ENCODE data around the gene SHLD2. TPM values are rescaled to one million over a fixed set of nuclear protein-coding genes. Genes with fewer than 3 reads are reported as not detected.
"Not testable (repeated sequence)": the region's sequence is repeated elsewhere in the genome, so short reads cannot be mapped to it uniquely, and the experiment has no call there.

Gene SHLD2
- total RNA-seq, 2 experiments from 2014 or later, result 34.3 to 37.3 TPM

DNA sequence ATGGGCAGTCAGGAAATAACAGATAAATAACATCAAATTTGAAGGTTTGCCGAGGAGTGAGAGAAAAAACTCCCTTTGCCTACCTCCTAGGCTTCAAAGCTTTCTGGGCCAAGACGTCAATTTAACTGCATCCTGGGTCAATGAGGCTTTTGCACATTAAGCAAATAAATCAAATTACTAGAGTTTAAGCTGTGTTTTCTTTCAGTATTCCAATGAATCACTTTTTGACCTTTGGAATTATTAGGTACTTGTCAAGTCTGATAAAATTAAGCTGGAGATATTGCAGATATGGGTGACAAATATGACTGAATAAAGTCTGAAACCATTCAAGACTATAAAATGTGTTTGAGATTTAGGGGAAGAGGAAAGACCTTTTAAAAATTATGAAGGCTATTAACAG is 22.6 kb upstream of the SHLD2 start:
- POLR2A ChIA-PET, result no interaction called here
- no peak for DNase-seq (ENCODE audit: low spot score)
- intact Hi-C loops (cut with micrococcal nuclease; ENCODE audit: unreplicated experiment), result no loop called here

DNA sequence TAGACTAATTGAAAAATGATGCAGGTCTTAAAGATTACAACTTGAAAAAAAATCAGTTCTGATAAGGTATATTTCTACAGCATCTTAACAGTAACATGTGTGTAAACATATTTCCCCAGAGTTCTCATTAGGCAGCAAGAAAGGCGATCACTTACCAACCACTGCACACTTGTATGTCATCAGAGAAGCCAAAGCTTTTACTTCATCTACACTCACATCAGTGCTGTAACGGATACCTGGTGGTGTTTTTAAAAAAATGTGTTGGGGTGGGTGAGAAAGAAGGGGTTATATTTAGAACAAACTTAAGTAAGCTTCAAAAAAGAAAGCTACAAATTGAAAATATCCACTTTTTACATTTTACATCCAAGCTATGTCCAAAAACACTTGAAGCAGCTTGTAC is 18.6 kb upstream of the SHLD2 start:
- H3K4me1 ChIP-seq (ENCODE audit: insufficient read depth, low read length, poor library complexity, severe bottlenecking); H2AFZ ChIP-seq (ENCODE audit: low read length); BruUV-seq (replicated peaks); H3K4me3 ChIP-seq (ENCODE audit: low read depth, low read length, poor library complexity, severe bottlenecking); H3K9me2 ChIP-seq (ENCODE audit: insufficient read depth, low read length); H3K79me2 ChIP-seq (ENCODE audit: insufficient read depth, low read depth, low read length); intact Hi-C loops (cut with micrococcal nuclease; ENCODE audit: unreplicated experiment); CTCF ChIA-PET (ENCODE audit: unreplicated experiment); H3K27ac ChIP-seq (ENCODE audit: low read depth, low read length, poor library complexity, severe bottlenecking); H4K20me1 ChIP-seq (ENCODE audit: insufficient read depth, low read length); H3K9me3 ChIP-seq (ENCODE audit: low read length); H3K4me2 ChIP-seq (ENCODE audit: low read length); DNase-seq (ENCODE audit: low spot score): not testable (repeated sequence)
- H3K36me3 ChIP-seq (ENCODE audit: insufficient read depth, low read length), result peaks cover 67% of the 10 kb centered on the region
- POLR2A ChIA-PET, result interaction anchor here (0.7 to 3.0 kb wide), 2 partner anchors 11 to 13 kb away, joined by 3 to 12 read pairs; no protein-coding TSS in a partner anchor

More for the DNA sequence above, 22.6 kb upstream of the SHLD2 start:
- BruUV-seq (replicated peaks), result no TSS peak
- Histone ChIP-seq H3K4me1 (ENCODE audit: insufficient read depth, low read length, poor library complexity, severe bottlenecking) (no peaks in the 10 kb centered on the region), H3K36me3 (ENCODE audit: insufficient read depth, low read length) (peaks cover 68% of the 10 kb centered on the region), H3K4me3 (ENCODE audit: low read depth, low read length, poor library complexity, severe bottlenecking) (no peak overlapping the region), H3K4me2 (ENCODE audit: low read length) (no peak overlapping the region), H2AFZ (ENCODE audit: low read length) (no peak overlapping the region), H3K9me2 (ENCODE audit: insufficient read depth, low read length) (no peaks in the 10 kb centered on the region), H4K20me1 (ENCODE audit: insufficient read depth, low read length) (no peaks in the 10 kb centered on the region), H3K9me3 (ENCODE audit: low read length) (no peaks in the 10 kb centered on the region), H3K79me2 (ENCODE audit: insufficient read depth, low read depth, low read length) (peaks cover 2% of the 10 kb centered on the region; the same call in 1 of the 2 replicates), H3K27ac (ENCODE audit: low read depth, low read length, poor library complexity, severe bottlenecking) (no peak overlapping the region)
- no peak for TF ChIP-seq EZH2phosphoT487 (IDR thresholded peaks at IDR 0.05; ENCODE audit: borderline replicate concordance, low read depth, low read length)
- TF ChIP-seq, protein P1, sequence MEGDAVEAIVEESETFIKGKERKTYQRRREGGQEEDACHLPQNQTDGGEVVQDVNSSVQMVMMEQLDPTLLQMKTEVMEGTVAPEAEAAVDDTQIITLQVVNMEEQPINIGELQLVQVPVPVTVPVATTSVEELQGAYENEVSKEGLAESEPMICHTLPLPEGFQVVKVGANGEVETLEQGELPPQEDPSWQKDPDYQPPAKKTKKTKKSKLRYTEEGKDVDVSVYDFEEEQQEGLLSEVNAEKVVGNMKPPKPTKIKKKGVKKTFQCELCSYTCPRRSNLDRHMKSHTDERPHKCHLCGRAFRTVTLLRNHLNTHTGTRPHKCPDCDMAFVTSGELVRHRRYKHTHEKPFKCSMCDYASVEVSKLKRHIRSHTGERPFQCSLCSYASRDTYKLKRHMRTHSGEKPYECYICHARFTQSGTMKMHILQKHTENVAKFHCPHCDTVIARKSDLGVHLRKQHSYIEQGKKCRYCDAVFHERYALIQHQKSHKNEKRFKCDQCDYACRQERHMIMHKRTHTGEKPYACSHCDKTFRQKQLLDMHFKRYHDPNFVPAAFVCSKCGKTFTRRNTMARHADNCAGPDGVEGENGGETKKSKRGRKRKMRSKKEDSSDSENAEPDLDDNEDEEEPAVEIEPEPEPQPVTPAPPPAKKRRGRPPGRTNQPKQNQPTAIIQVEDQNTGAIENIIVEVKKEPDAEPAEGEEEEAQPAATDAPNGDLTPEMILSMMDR (conservative IDR thresholded peaks at IDR 0.05; ENCODE audit: low read length), result no peak
- CTCF ChIA-PET (ENCODE audit: unreplicated experiment), result no interaction called here

DNA sequence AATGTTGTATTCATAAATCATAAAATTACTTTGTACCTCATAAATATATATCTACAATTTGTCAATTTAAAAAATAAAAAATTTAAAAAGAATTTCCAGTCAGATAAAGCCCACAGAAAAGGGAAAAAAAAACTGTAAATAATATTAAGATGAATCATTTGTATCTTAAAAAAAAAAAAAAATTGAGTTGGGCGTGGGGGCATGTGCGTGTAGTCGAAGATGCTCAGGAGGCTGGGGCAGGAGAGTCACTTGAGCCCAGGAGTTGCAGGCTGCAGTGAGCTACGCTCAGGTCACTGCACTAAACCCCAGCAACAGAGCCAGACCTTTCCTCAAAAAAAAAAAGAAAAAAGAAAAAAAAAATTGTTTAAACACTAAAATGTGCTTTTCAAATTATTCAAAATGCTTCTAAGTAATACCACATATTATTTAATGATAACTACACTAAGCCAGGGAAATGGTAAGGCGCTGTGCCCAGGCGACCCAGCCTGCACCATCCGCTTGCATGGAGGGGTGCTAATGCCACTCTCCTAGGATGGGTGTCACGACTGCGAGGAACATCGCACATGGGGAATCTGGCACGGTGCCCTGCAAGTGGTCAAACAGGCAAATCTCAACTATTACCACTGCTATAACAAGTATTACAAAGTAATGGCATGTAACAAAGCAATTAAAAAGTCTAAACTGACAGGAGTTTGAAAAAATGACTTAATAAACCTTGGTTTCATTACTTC is 15.7 kb upstream of the SHLD2 start:
- H2AFZ ChIP-seq (ENCODE audit: low read length), result no peak overlapping the region
- intact Hi-C loops (cut with micrococcal nuclease; ENCODE audit: unreplicated experiment), result no loop called here
- peaks cover 3% of the 10 kb centered on the region; the same call in 1 of the 2 replicates for H3K9me3 ChIP-seq (ENCODE audit: low read length)
- H3K4me2 ChIP-seq (ENCODE audit: low read length), result no peak overlapping the region
- DNase-seq (ENCODE audit: low spot score), result no peak
- no TSS peak for BruUV-seq (replicated peaks)
- no peaks in the 10 kb centered on the region for H4K20me1 ChIP-seq (ENCODE audit: insufficient read depth, low read length)
- no peaks in the 10 kb centered on the region for H3K9me2 ChIP-seq (ENCODE audit: insufficient read depth, low read length)
- no peak overlapping the region for H3K4me3 ChIP-seq (ENCODE audit: low read depth, low read length, poor library complexity, severe bottlenecking)
- no peaks in the 10 kb centered on the region for H3K4me1 ChIP-seq (ENCODE audit: insufficient read depth, low read length, poor library complexity, severe bottlenecking)
- H3K27ac ChIP-seq (ENCODE audit: low read depth, low read length, poor library complexity, severe bottlenecking), result no peak overlapping the region
- TF ChIP-seq, protein P1 (conservative IDR thresholded peaks at IDR 0.05; ENCODE audit: low read length), result no peak
- no peak for TF ChIP-seq EZH2phosphoT487 (IDR thresholded peaks at IDR 0.05; ENCODE audit: borderline replicate concordance, low read depth, low read length)
- CTCF ChIA-PET (ENCODE audit: unreplicated experiment), result no interaction called here
- POLR2A ChIA-PET, result interaction anchor here (0.7 kb wide), 1 partner anchor 11 kb away, joined by 5 read pairs; no protein-coding TSS in a partner anchor
- peaks cover 13% of the 10 kb centered on the region; the same call in 1 of the 2 replicates for H3K79me2 ChIP-seq (ENCODE audit: insufficient read depth, low read depth, low read length)
- peaks cover 55% of the 10 kb centered on the region for H3K36me3 ChIP-seq (ENCODE audit: insufficient read depth, low read length)

DNA sequence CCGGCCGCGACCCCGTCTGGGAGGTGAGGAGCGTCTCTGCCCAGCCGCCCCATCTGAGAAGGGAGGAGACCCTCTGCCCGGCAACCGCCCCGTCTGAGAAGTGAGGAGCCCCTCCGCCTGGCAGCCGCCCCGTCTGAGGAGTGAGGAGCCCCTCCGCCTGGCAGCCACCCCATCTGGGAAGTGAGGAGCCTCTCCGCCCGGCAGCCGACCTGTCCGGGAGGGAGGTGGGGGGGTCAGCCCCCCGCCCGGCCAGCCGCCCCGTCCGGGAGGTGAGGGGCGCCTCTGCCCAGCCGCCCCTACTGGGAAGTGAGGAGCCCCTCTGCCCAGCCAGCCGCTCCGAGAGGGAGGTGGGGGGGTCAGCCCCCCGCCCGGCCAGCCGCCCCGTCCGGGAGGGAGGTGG is 14.4 kb upstream of the SHLD2 start:
- H2AFZ ChIP-seq (ENCODE audit: low read length); H3K9me2 ChIP-seq (ENCODE audit: insufficient read depth, low read length); H4K20me1 ChIP-seq (ENCODE audit: insufficient read depth, low read length); intact Hi-C loops (cut with micrococcal nuclease; ENCODE audit: unreplicated experiment); DNase-seq (ENCODE audit: low spot score); H3K27ac ChIP-seq (ENCODE audit: low read depth, low read length, poor library complexity, severe bottlenecking); CTCF ChIA-PET (ENCODE audit: unreplicated experiment); H3K4me1 ChIP-seq (ENCODE audit: insufficient read depth, low read length, poor library complexity, severe bottlenecking); H3K4me3 ChIP-seq (ENCODE audit: low read depth, low read length, poor library complexity, severe bottlenecking); POLR2A ChIA-PET; H3K4me2 ChIP-seq (ENCODE audit: low read length); H3K9me3 ChIP-seq (ENCODE audit: low read length); BruUV-seq (replicated peaks): not testable (repeated sequence)
- Histone ChIP-seq H3K79me2 (ENCODE audit: insufficient read depth, low read depth, low read length) (peaks cover 26% of the 10 kb centered on the region; the same call in 1 of the 2 replicates), H3K36me3 (ENCODE audit: insufficient read depth, low read length) (peaks cover 55% of the 10 kb centered on the region)

DNA sequence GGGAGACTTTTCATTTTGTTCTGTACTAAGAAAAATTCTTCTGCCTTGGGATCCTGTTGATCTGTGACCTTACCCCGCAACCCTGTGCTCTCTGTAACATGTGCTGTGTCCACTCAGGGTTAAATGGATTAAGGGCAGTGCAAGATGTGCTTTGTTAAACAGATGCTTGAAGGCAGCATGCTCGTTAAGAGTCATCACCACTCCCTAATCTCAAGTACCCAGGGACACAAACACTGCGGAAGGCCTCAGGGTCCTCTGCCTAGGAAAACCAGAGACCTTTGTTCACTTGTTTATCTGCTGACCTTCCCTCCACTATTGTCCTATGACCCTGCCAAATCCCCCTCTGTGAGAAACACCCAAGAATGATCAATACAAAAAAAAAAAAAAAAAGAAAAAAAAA is 13.4 kb upstream of the SHLD2 start:
- POLR2A ChIA-PET, result interaction anchor here (0.7 kb wide), 1 partner anchor 11 kb away, joined by 3 read pairs; no protein-coding TSS in a partner anchor

More for the DNA sequence above, 13.4 kb upstream of the SHLD2 start:
- H3K4me3 ChIP-seq (ENCODE audit: low read depth, low read length, poor library complexity, severe bottlenecking); H3K9me2 ChIP-seq (ENCODE audit: insufficient read depth, low read length); H4K20me1 ChIP-seq (ENCODE audit: insufficient read depth, low read length); H3K4me1 ChIP-seq (ENCODE audit: insufficient read depth, low read length, poor library complexity, severe bottlenecking); H3K9me3 ChIP-seq (ENCODE audit: low read length); H2AFZ ChIP-seq (ENCODE audit: low read length); H3K4me2 ChIP-seq (ENCODE audit: low read length); H3K27ac ChIP-seq (ENCODE audit: low read depth, low read length, poor library complexity, severe bottlenecking); DNase-seq (ENCODE audit: low spot score); intact Hi-C loops (cut with micrococcal nuclease; ENCODE audit: unreplicated experiment); BruUV-seq (replicated peaks); CTCF ChIA-PET (ENCODE audit: unreplicated experiment): not testable (repeated sequence)
- peaks cover 49% of the 10 kb centered on the region for H3K36me3 ChIP-seq (ENCODE audit: insufficient read depth, low read length)
- H3K79me2 ChIP-seq (ENCODE audit: insufficient read depth, low read depth, low read length), result peaks cover 31% of the 10 kb centered on the region; the same call in 1 of the 2 replicates

All from OCI-LY7 (cell line).